K562 (cell line): Measurements from ENCODE around the gene EIF2AK3. TPM values are rescaled to one million over a fixed set of nuclear protein-coding genes. Genes with fewer than 3 reads are reported as not detected.
A peak's percentile ranks its signal among the peaks of the same experiment; 100 is the strongest.

ENCODE experiments used
- ARID1B ChIP-seq: fragments of 450-650 bp; IDR thresholded peaks from 2 replicates; pipeline ENCODE4 v1.6.1; 2016; ENCODE audit warnings: antibody characterized with exemption, mild to moderate bottlenecking, inconsistent platforms
- ARID3A ChIP-seq: IDR thresholded peaks from 2 replicates; pipeline ENCODE4 v1.6.1; 2012; ENCODE audit warnings: low read depth, low read length, improper control_type of control experiment, borderline replicate concordance
- BCL6 ChIP-seq: fragments of 250-450 bp; sonication (Bioruptor Pico); IDR thresholded peaks from 2 replicates; pipeline ENCODE4 v1.4.0; 2020
- BRD9 ChIP-seq: fragments of 450-650 bp; IDR thresholded peaks from 2 replicates; pipeline ENCODE4 v1.6.1; 2018; ENCODE audit warnings: low read depth; ENCODE audit not compliant: partially characterized antibody
- FOXJ3 ChIP-seq: sonication (generic); formaldehyde crosslinking; IDR thresholded peaks from 2 replicates; pipeline ENCODE4 v1.4.0; 2020; ENCODE audit warnings: mild to moderate bottlenecking, missing genetic modification reagents
- KDM1A ChIP-seq, 2 experiments: fragments of 450-650 bp; IDR thresholded peaks; 2 replicates each; pipeline ENCODE4 v1.6.1; 2016; ENCODE audit warnings: mild to moderate bottlenecking in 2 of 2
- MYC ChIP-seq, 2 experiments: fragments of 250-450 bp in 1 of 2; sonication (Bioruptor Pico) in 1 of 2; IDR thresholded peaks; 2 replicates each; pipeline versions ENCODE4 v1.5.1 to v1.6.1; 2012 to 2021; ENCODE audit warnings: low read depth in 2 of 2, borderline replicate concordance in 1 of 2, improper control_type of control experiment in 1 of 2, low read length in 1 of 2, mild to moderate bottlenecking in 1 of 2, moderate library complexity in 1 of 2
- NCOA4 ChIP-seq: fragments of 450-650 bp; IDR thresholded peaks from 2 replicates; pipeline ENCODE4 v1.6.1; 2018; ENCODE audit warnings: mild to moderate bottlenecking; ENCODE audit not compliant: partially characterized antibody
- NFIC ChIP-seq: fragments of 450-650 bp; IDR thresholded peaks from 2 replicates; pipeline ENCODE4 v1.6.1; 2017; ENCODE audit warnings: mild to moderate bottlenecking, inconsistent platforms
- NFXL1 ChIP-seq: fragments of 450-650 bp; formaldehyde crosslinking; IDR thresholded peaks from 2 replicates; pipeline ENCODE4 v1.4.0; 2021; ENCODE audit warnings: mild to moderate bottlenecking
- NR3C1 ChIP-seq: sonication (generic); formaldehyde crosslinking; IDR thresholded peaks from 2 replicates; pipeline ENCODE4 v1.8.1; 2022; ENCODE audit warnings: missing genetic modification reagents
- RAD21 ChIP-seq, 2 experiments: fragments of 250-450 bp in 1 of 2; fragments of 450-650 bp in 1 of 2; sonication (Bioruptor Pico) in 1 of 2; formaldehyde crosslinking in 1 of 2; IDR thresholded peaks in 1 of 2; conservative IDR thresholded peaks in 1 of 2; 2 replicates each; pipeline versions ENCODE4 v1.4.0 to v1.8.0; 2020 to 2022; ENCODE audit warnings: mild to moderate bottlenecking in 2 of 2, moderate library complexity in 1 of 2
- RBFOX2 ChIP-seq: fragments of 200-400 bp; formaldehyde crosslinking; IDR thresholded peaks from 2 replicates; pipeline ENCODE4 v1.6.1; 2017; ENCODE audit warnings: low read depth, mild to moderate bottlenecking, low read length, moderate library complexity
- SUPT5H ChIP-seq: fragments of 450-650 bp; IDR thresholded peaks from 2 replicates; pipeline ENCODE4 v1.6.1; 2016
- TAF15 ChIP-seq: fragments of 200-400 bp; formaldehyde crosslinking; IDR thresholded peaks from 2 replicates; pipeline ENCODE4 v1.6.1; 2017; ENCODE audit warnings: mild to moderate bottlenecking, low read depth, low read length, moderate library complexity
- ZNF134 ChIP-seq: fragments of 250-450 bp; sonication (Bioruptor Pico); conservative IDR thresholded peaks from 2 replicates; pipeline ENCODE4 v1.4.0; 2020
- ZNF212 ChIP-seq: fragments of 450-650 bp; formaldehyde crosslinking; IDR thresholded peaks from 2 replicates; pipeline ENCODE4 v1.4.0; 2020; ENCODE audit warnings: mild to moderate bottlenecking
- ZNF717 ChIP-seq: fragments of 250-450 bp; sonication (Bioruptor Pico); IDR thresholded peaks from 2 replicates; pipeline ENCODE4 v1.5.0; 2021
- polyA plus RNA-seq, 8 experiments: library from polyadenylated mRNA; depleted of rRNA in 4 of 8; stranded (reverse) in 5 of 8; unstranded in 3 of 8; fragments of >200 nt; fragmentation: Nextera tagmentation in 2 of 8; fragmentation: Illumina TruSeq in 1 of 8; extraction: Ambion mirVana in 2 of 8; extraction: Trizol in 1 of 8; gene quantifications; 2 replicates each; pipeline versions ENCODE4 v1.2.1 to v1.2.3, GENCODE V29; 2011 to 2014; ENCODE audit warnings: inconsistent platforms in 1 of 8, missing spikeins in 1 of 8
- total RNA-seq, 7 experiments: library from RNA; depleted of rRNA in 6 of 7; stranded (reverse); fragments of >200 nt in 6 of 7; fragmentation: Illumina TruSeq in 2 of 7; extraction: Trizol in 2 of 7; gene quantifications; 2 replicates each; pipeline versions ENCODE4 v1.2.1 to v1.2.3, GENCODE V29; 2011 to 2021; ENCODE audit warnings: low replicate concordance in 1 of 7
- TF ChIP-seq, protein P1 (sequence below): sonication (generic); formaldehyde crosslinking; IDR thresholded peaks from 2 replicates; pipeline ENCODE4 v1.8.0; 2022; ENCODE audit warnings: mild to moderate bottlenecking, missing genetic modification reagents
- TF ChIP-seq, protein P2 (sequence below): fragments of 450-650 bp; IDR thresholded peaks from 2 replicates; pipeline ENCODE4 v1.6.1; 2014; ENCODE audit warnings: low read depth, mild to moderate bottlenecking, moderate library complexity, borderline replicate concordance
- TF ChIP-seq, protein P3 (sequence below): fragments of 450-650 bp; IDR thresholded peaks from one replicate; pipeline ENCODE4 v1.6.1; 2018; ENCODE audit warnings: mild to moderate bottlenecking, moderate library complexity; ENCODE audit not compliant: partially characterized antibody
- TF ChIP-seq, protein P4 (sequence below): fragments of 450-650 bp; conservative IDR thresholded peaks from 2 replicates; pipeline ENCODE4 v1.6.1; 2016; ENCODE audit warnings: missing genetic modification characterization, low read depth, mild to moderate bottlenecking, control low read depth, missing compliant biosample characterization

The EIF2AK3 gene
- total and polyA plus RNA-seq, 9 of the 15 experiments (the other 6 are each of a cell fraction or from before 2014, with no cell fraction given): 1.7 to 11.6 (median 7.4) TPM

GRCh38 chr2:88627856-88628570 lies 749 bp upstream of the EIF2AK3 start (continued):
- TF ChIP-seq ARID3A (no peak), RBFOX2 (peak; percentile 37), BCL6 (CRISPR knock-in tag) (no peak), ARID1B (peak; percentile 35; the same call in 1 of the 2 replicates), MYC (IDR thresholded peaks at IDR 0.05; ENCODE audit: low read depth, low read length) (peak; percentile 77), MYC (CRISPR knock-in tag; IDR thresholded peaks at IDR 0.05; ENCODE audit: borderline replicate concordance, low read depth) (no peak), ZNF717 (CRISPR knock-in tag) (no peak), NCOA4 (peak; percentile 45), ZNF212 (no peak), NFXL1 (CRISPR knock-in tag) (no peak), KDM1A (IDR thresholded peaks at IDR 0.05) (no peak; a peak in 1 of 4 replicates), SUPT5H (peak; percentile 97), FOXJ3 (no peak), ZNF134 (CRISPR knock-in tag) (no peak), BRD9 (peak; percentile 87), TAF15 (no peak), RAD21 (CRISPR knock-in tag; conservative IDR thresholded peaks at IDR 0.05 in 1 of 2, IDR thresholded peaks at IDR 0.05 in 1 of 2) (peak in 1 of 2 experiments; percentile 10; a peak in 1 of 4 replicates), NR3C1 (CRISPR knock-in tag) (no peak), NFIC (peak; percentile 57)
- TF ChIP-seq, protein P1, sequence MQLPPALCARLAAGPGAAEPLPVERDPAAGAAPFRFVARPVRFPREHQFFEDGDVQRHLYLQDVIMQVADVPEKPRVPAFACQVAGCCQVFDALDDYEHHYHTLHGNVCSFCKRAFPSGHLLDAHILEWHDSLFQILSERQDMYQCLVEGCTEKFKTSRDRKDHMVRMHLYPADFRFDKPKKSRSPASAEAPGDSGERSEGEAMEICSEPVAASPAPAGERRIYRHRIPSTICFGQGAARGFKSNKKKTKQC: peak; percentile 74; the same call in 1 of the 2 replicates
- TF ChIP-seq, protein P2, sequence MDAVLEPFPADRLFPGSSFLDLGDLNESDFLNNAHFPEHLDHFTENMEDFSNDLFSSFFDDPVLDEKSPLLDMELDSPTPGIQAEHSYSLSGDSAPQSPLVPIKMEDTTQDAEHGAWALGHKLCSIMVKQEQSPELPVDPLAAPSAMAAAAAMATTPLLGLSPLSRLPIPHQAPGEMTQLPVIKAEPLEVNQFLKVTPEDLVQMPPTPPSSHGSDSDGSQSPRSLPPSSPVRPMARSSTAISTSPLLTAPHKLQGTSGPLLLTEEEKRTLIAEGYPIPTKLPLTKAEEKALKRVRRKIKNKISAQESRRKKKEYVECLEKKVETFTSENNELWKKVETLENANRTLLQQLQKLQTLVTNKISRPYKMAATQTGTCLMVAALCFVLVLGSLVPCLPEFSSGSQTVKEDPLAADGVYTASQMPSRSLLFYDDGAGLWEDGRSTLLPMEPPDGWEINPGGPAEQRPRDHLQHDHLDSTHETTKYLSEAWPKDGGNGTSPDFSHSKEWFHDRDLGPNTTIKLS: peak; percentile 100
- TF ChIP-seq, protein P3, sequence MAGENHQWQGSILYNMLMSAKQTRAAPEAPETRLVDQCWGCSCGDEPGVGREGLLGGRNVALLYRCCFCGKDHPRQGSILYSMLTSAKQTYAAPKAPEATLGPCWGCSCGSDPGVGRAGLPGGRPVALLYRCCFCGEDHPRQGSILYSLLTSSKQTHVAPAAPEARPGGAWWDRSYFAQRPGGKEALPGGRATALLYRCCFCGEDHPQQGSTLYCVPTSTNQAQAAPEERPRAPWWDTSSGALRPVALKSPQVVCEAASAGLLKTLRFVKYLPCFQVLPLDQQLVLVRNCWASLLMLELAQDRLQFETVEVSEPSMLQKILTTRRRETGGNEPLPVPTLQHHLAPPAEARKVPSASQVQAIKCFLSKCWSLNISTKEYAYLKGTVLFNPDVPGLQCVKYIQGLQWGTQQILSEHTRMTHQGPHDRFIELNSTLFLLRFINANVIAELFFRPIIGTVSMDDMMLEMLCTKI: no peak
- TF ChIP-seq, protein P4, sequence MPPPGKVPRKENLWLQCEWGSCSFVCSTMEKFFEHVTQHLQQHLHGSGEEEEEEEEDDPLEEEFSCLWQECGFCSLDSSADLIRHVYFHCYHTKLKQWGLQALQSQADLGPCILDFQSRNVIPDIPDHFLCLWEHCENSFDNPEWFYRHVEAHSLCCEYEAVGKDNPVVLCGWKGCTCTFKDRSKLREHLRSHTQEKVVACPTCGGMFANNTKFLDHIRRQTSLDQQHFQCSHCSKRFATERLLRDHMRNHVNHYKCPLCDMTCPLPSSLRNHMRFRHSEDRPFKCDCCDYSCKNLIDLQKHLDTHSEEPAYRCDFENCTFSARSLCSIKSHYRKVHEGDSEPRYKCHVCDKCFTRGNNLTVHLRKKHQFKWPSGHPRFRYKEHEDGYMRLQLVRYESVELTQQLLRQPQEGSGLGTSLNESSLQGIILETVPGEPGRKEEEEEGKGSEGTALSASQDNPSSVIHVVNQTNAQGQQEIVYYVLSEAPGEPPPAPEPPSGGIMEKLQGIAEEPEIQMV (tag): no peak
